Ovary (tissue), 3 donors: ENCODE data around the gene ZNF217.

Source experiments
- EP300 ChIP-seq: sonication (generic); formaldehyde crosslinking; IDR thresholded peaks from one replicate; pipeline ENCODE4 v1.6.1; 2017; ENCODE audit warnings: antibody characterized with exemption
- POLR2A ChIP-seq: fragments of 450-650 bp; IDR thresholded peaks from one replicate; pipeline ENCODE4 v1.6.1; 2017; ENCODE audit warnings: antibody characterized with exemption, mild to moderate bottlenecking, moderate library complexity
- TF ChIP-seq, protein P1 (sequence below), 3 donors: fragments of 450-650 bp in 2 of 3; fragments of 200-600 bp in 1 of 3; IDR thresholded peaks; one replicate each; pipeline versions ENCODE4 v1.5.1 to v1.8.0; 2016 to 2022; ENCODE audit warnings: antibody characterized with exemption in 3 of 3, mild to moderate bottlenecking in 1 of 3
- donor health status: DM: no; HTN: no; CAD: no.

DNA sequence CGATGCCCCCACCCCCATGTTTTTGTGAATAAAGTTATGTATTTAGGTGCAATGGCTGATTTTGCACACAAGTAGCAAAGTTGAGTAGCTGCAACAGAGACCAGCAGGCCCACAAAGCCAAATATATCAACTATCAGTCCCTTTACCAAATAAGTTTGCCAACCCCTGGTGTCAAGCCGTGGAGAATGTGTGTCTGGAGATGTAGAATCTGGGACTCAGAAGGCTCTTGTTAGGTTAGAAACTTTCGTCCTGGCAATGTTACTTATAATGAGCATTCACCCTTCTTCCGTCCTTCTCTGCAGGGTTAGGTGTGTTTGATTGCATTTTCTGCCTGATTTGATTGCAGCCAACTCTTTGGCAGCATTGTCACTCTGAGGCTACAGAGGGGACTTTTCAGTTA, 57.8 kb downstream of the ZNF217 start:
- TF ChIP-seq EP300 (no peak), POLR2A (no peak)
- TF ChIP-seq, protein P1, sequence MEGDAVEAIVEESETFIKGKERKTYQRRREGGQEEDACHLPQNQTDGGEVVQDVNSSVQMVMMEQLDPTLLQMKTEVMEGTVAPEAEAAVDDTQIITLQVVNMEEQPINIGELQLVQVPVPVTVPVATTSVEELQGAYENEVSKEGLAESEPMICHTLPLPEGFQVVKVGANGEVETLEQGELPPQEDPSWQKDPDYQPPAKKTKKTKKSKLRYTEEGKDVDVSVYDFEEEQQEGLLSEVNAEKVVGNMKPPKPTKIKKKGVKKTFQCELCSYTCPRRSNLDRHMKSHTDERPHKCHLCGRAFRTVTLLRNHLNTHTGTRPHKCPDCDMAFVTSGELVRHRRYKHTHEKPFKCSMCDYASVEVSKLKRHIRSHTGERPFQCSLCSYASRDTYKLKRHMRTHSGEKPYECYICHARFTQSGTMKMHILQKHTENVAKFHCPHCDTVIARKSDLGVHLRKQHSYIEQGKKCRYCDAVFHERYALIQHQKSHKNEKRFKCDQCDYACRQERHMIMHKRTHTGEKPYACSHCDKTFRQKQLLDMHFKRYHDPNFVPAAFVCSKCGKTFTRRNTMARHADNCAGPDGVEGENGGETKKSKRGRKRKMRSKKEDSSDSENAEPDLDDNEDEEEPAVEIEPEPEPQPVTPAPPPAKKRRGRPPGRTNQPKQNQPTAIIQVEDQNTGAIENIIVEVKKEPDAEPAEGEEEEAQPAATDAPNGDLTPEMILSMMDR (IDR thresholded peaks at IDR 0.05): no peak
